Neutrophil (primary cell): ENCODE measurements around the gene SIRPB2.

Source experiments
- H3K27ac ChIP-seq: fragments of 200-600 bp; sonication (generic); 2 replicates; pipeline ENCODE4 v1.5.1; 2016; ENCODE audit warnings: mild to moderate bottlenecking, moderate library complexity
- H3K27me3 ChIP-seq: fragments of 200-600 bp; sonication (generic); 2 replicates; pipeline ENCODE4 v1.6.0; 2016; ENCODE audit warnings: mild to moderate bottlenecking
- H3K36me3 ChIP-seq: fragments of 200-600 bp; sonication (generic); 2 replicates; pipeline ENCODE4 v1.5.1; 2017
- H3K4me1 ChIP-seq, 2 experiments: fragments of 200-600 bp in 1 of 2; sonication (generic) in 1 of 2; 1 replicate in 1 of 2; 2 replicates in 1 of 2; pipeline versions ENCODE4 v1.5.1 to v1.6.1; 2013 to 2016; ENCODE audit warnings: low read depth in 1 of 2, low read length in 1 of 2, mild to moderate bottlenecking in 1 of 2, moderate library complexity in 1 of 2; ENCODE audit not compliant: control insufficient read depth in 1 of 2, insufficient read depth in 1 of 2
- H3K4me3 ChIP-seq, 2 experiments: fragments of 200-600 bp in 1 of 2; sonication (generic) in 1 of 2; 1 replicate in 1 of 2; 2 replicates in 1 of 2; pipeline ENCODE4 v1.5.1; 2013 to 2016; ENCODE audit warnings: low read depth in 1 of 2, low read length in 1 of 2, mild to moderate bottlenecking in 1 of 2, moderate library complexity in 1 of 2
- H3K9me3 ChIP-seq: fragments of 200-600 bp; sonication (generic); 2 replicates; pipeline ENCODE4 v1.5.1; 2016
- CTCF ChIP-seq: fragments of 200-600 bp; sonication (generic); IDR thresholded peaks from 2 replicates; pipeline ENCODE4 v1.5.1; 2016; ENCODE audit warnings: antibody characterized with exemption

SIRPB2 gene

GRCh38 chr20:1491281-1491840, at the start of gene SIRPB2:
TSS of gene SIRPB2 (minus strand) at chr20:1491420. CDS start at chr20:1491359, 61 bp downstream.
- H3K36me3 ChIP-seq = no peaks in the 10 kb centered on the region
- TF ChIP-seq CTCF = no peak
- H3K4me1 ChIP-seq = peaks cover 75 to 91% of the 10 kb centered on the region in 2 experiments
- peak within 1 kb of the TSS; percentile 94 for H3K27ac ChIP-seq
- no peaks in the 10 kb centered on the region for H3K27me3 ChIP-seq
- no peaks in the 10 kb centered on the region for H3K9me3 ChIP-seq
- peak within 1 kb of the TSS; percentile 63 to 80 for H3K4me3 ChIP-seq

- Histone ChIP-seq H3K4me1 (peaks cover 49 to 55% of the 10 kb centered on the region in 2 experiments), H3K9me3 (no peaks in the 10 kb centered on the region)
These were observed 48.7 kb upstream of the SIRPB2 start for GRCh38 chr20:1539816-1540419.

GRCh38 chr20:1538655-1539054, 47.4 kb upstream of the SIRPB2 start:
- Histone ChIP-seq H3K27ac (peak overlapping the region; percentile 100), H3K9me3 (no peaks in the 10 kb centered on the region), H3K36me3 (no peaks in the 10 kb centered on the region), H3K4me3 (peak overlapping the region in 1 of 2 experiments; percentile 59), H3K27me3 (no peaks in the 10 kb centered on the region), H3K4me1 (peaks cover 62 to 68% of the 10 kb centered on the region in 2 experiments)
- TF ChIP-seq CTCF = no peak

More at GRCh38 chr20:1539816-1540419, 48.7 kb upstream of the SIRPB2 start:
- H3K27me3 ChIP-seq = no peaks in the 10 kb centered on the region
- H3K27ac ChIP-seq = peak overlapping the region; percentile 100
- no peak for TF ChIP-seq CTCF
- no peaks in the 10 kb centered on the region for H3K36me3 ChIP-seq
- H3K4me3 ChIP-seq = no peak overlapping the region

- no peaks in the 10 kb centered on the region for H3K9me3 ChIP-seq
- H3K27ac ChIP-seq = peak overlapping the region; percentile 100
- no peaks in the 10 kb centered on the region for H3K27me3 ChIP-seq
- no peaks in the 10 kb centered on the region for H3K36me3 ChIP-seq
- H3K4me1 ChIP-seq = peaks cover 69 to 75% of the 10 kb centered on the region in 2 experiments
- peak overlapping the region; percentile 51 to 59 for H3K4me3 ChIP-seq
- peak; percentile 26 for TF ChIP-seq CTCF
These were observed 46.5 kb upstream of the SIRPB2 start for GRCh38 chr20:1537731-1538058.

- peak; percentile 62 for TF ChIP-seq CTCF
- Histone ChIP-seq H3K36me3 (no peaks in the 10 kb centered on the region), H3K4me1 (peaks cover 69 to 75% of the 10 kb centered on the region in 2 experiments), H3K9me3 (no peaks in the 10 kb centered on the region), H3K4me3 (peak overlapping the region; percentile 51 to 59), H3K27ac (peak overlapping the region; percentile 100), H3K27me3 (no peaks in the 10 kb centered on the region)
These were observed 45.9 kb upstream of the SIRPB2 start for GRCh38 chr20:1536893-1537730.
